ENCODE data around the gene MIOX.

Gene MIOX

DNA sequence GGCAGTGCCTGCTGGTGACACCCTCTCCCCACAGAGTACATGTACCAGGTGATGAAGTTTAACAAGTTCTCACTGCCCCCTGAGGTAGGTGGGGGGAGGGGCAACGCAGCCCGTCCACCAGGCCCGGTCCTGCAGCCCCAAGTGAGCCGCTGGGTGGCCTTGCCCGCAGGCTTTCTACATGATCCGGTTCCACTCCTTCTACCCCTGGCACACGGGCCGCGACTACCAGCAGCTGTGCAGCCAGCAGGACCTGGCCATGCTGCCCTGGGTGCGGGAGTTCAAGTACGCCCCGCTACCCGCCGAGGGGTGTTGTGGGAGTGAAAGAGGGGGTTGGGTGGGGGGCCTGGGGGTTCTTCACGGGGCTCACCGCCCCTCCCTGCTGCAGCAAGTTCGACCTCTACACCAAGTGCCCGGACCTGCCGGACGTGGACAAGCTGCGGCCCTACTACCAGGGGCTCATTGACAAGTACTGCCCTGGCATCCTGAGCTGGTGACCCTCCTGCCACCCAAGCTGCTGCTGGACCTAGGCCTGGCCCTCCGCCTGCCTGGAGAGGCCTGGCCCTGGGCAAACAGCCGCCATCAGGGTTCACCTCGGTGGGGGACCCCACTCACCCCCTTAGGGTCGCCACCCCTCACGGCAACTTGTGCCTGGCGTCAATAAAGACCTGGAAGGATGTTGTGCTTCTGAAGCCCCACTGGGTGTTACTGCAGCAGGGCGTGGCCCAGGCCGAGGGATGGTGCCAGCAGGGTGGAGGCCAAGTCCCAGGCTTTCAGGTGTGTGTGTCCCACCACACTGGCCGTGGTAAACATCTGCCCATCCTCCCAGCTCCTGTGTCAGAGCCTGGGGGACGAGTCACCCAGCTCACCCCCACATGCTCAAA, 2.9 kb downstream of the MIOX start:
- H4K20me1 ChIP-seq (ENCODE audit: insufficient read depth, low read length, poor library complexity, severe bottlenecking), result no peaks in the 10 kb centered on the region
- H3K9ac ChIP-seq (ENCODE audit: low read depth, low read length, poor library complexity, severe bottlenecking), result no peak overlapping the region
- H3K9me3 ChIP-seq (ENCODE audit: insufficient read depth, low read depth, low read length), result no peaks in the 10 kb centered on the region
- H2AFZ ChIP-seq (ENCODE audit: low read length), result no peak overlapping the region
- no peaks in the 10 kb centered on the region for H3F3A ChIP-seq (ENCODE audit: low read depth)
- H3K27me3 ChIP-seq (ENCODE audit: insufficient read depth, low read length, poor library complexity, severe bottlenecking), result no peaks in the 10 kb centered on the region
- no peaks in the 10 kb centered on the region for H3K79me2 ChIP-seq (ENCODE audit: insufficient read depth, low read length)
- no peaks in the 10 kb centered on the region for H3K9me2 ChIP-seq (replicated peaks; ENCODE audit: low read depth, low read length)
- no peaks in the 10 kb centered on the region for H3K36me3 ChIP-seq (ENCODE audit: insufficient read depth, low read length)
- no peak overlapping the region for H3K4me3 ChIP-seq (ENCODE audit: low read length, poor library complexity, severe bottlenecking)
- TF ChIP-seq, protein P1, sequence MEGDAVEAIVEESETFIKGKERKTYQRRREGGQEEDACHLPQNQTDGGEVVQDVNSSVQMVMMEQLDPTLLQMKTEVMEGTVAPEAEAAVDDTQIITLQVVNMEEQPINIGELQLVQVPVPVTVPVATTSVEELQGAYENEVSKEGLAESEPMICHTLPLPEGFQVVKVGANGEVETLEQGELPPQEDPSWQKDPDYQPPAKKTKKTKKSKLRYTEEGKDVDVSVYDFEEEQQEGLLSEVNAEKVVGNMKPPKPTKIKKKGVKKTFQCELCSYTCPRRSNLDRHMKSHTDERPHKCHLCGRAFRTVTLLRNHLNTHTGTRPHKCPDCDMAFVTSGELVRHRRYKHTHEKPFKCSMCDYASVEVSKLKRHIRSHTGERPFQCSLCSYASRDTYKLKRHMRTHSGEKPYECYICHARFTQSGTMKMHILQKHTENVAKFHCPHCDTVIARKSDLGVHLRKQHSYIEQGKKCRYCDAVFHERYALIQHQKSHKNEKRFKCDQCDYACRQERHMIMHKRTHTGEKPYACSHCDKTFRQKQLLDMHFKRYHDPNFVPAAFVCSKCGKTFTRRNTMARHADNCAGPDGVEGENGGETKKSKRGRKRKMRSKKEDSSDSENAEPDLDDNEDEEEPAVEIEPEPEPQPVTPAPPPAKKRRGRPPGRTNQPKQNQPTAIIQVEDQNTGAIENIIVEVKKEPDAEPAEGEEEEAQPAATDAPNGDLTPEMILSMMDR (conservative IDR thresholded peaks at IDR 0.05; ENCODE audit: low read length), result no peak
- TF ChIP-seq EZH2phosphoT487 (IDR thresholded peaks at IDR 0.05; ENCODE audit: borderline replicate concordance), result no peak
- peaks cover 3% of the 10 kb centered on the region for H3K4me1 ChIP-seq (ENCODE audit: insufficient read depth, low read length, poor library complexity, severe bottlenecking)
- H3K4me2 ChIP-seq (ENCODE audit: low read depth, low read length, poor library complexity, severe bottlenecking), result no peak overlapping the region

DNA sequence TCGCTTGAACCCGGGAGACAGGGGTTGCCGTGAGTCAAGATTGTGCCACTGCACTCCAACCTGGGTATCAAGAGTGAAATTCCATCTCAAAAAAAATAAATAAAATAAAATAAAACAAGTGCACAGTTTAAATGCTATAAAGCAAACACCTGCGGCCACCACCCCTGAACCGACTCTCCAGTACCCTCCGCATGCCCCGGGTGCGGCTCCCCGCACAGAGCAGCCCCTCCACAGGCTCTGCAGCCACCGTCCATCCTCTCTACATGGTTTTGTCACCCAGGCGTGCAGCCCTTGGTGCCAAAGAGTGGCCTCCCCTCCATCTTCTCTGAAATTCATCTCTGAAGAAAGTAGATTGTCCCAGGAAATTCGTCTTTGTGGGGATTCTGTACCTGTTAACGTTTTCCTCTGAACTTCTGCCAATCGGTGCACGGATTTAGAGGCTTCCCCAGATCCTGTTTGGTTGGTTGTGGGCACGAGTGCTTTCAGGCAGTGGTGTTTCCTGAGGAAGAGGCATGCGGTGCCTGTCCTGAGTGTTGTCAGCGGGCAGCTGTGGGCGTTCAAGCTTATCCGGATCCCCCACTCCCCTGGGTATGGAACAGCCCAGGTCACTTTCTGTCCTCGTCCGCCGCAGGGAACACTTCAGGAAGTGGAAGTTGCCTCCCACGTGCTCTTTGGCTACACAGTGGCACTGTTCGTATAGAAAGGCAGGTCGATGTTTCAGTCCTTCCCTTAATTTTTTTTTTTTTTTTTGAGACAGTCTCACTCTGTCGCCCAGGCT, 4.1 kb downstream of the MIOX start:
- Histone ChIP-seq H3K27me3 (ENCODE audit: insufficient read depth, low read length, poor library complexity, severe bottlenecking) (no peaks in the 10 kb centered on the region), H3K4me1 (ENCODE audit: insufficient read depth, low read length, poor library complexity, severe bottlenecking) (no peaks in the 10 kb centered on the region), H3K9me2 (replicated peaks; ENCODE audit: low read depth, low read length) (no peaks in the 10 kb centered on the region), H3K4me3 (ENCODE audit: low read length, poor library complexity, severe bottlenecking) (no peak overlapping the region), H3K9ac (ENCODE audit: low read depth, low read length, poor library complexity, severe bottlenecking) (no peak overlapping the region), H3K79me2 (ENCODE audit: insufficient read depth, low read length) (no peaks in the 10 kb centered on the region), H4K20me1 (ENCODE audit: insufficient read depth, low read length, poor library complexity, severe bottlenecking) (no peaks in the 10 kb centered on the region), H3K4me2 (ENCODE audit: low read depth, low read length, poor library complexity, severe bottlenecking) (no peak overlapping the region), H3K9me3 (ENCODE audit: insufficient read depth, low read depth, low read length) (no peaks in the 10 kb centered on the region), H3K36me3 (ENCODE audit: insufficient read depth, low read length) (no peaks in the 10 kb centered on the region), H2AFZ (ENCODE audit: low read length) (no peak overlapping the region; the same call in 1 of the 2 replicates), H3F3A (ENCODE audit: low read depth) (no peaks in the 10 kb centered on the region)
- TF ChIP-seq, protein P1 (conservative IDR thresholded peaks at IDR 0.05; ENCODE audit: low read length), result no peak
- no peak for TF ChIP-seq EZH2phosphoT487 (IDR thresholded peaks at IDR 0.05; ENCODE audit: borderline replicate concordance)

DNA sequence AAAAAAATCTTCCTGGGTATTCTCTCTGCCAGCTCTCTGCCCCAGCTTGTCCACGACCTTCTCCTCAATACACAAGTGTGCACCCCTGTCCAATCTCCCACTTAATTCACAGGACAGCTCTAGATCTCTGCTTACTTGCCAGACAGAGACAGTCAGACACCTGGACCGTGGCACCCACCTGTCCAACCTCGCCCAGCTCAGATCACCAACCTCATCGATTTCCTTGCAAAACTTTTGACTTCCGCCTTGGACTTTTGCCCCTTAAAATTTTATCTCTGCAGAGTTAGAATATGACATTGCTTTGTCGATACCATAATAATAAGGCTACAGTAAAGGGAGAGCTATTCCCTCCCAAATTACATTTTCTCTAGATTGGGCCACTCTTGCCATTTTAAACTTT, 10.4 kb downstream of the MIOX start:
- Histone ChIP-seq H3K4me1 (ENCODE audit: insufficient read depth, low read length, poor library complexity, severe bottlenecking) (no peaks in the 10 kb centered on the region), H2AFZ (ENCODE audit: low read length) (no peak overlapping the region), H3K9me3 (ENCODE audit: insufficient read depth, low read depth, low read length) (no peaks in the 10 kb centered on the region), H3K9me2 (replicated peaks; ENCODE audit: low read depth, low read length) (no peaks in the 10 kb centered on the region), H3K36me3 (ENCODE audit: insufficient read depth, low read length) (no peaks in the 10 kb centered on the region), H3K27me3 (ENCODE audit: insufficient read depth, low read length, poor library complexity, severe bottlenecking) (no peaks in the 10 kb centered on the region), H3K79me2 (ENCODE audit: insufficient read depth, low read length) (no peaks in the 10 kb centered on the region), H4K20me1 (ENCODE audit: insufficient read depth, low read length, poor library complexity, severe bottlenecking) (no peaks in the 10 kb centered on the region), H3K9ac (ENCODE audit: low read depth, low read length, poor library complexity, severe bottlenecking) (no peak overlapping the region), H3K4me3 (ENCODE audit: low read length, poor library complexity, severe bottlenecking) (no peak overlapping the region), H3K4me2 (ENCODE audit: low read depth, low read length, poor library complexity, severe bottlenecking) (no peak overlapping the region), H3F3A (ENCODE audit: low read depth) (no peaks in the 10 kb centered on the region)
- TF ChIP-seq, protein P1 (conservative IDR thresholded peaks at IDR 0.05; ENCODE audit: low read length), result no peak
- TF ChIP-seq EZH2phosphoT487 (IDR thresholded peaks at IDR 0.05; ENCODE audit: borderline replicate concordance), result no peak

Data from Loucy (cell line).